Neural cell (in vitro differentiated cells): ENCODE results near the gene TMED8. TPM values are rescaled to one million over a fixed set of nuclear protein-coding genes. Genes with fewer than 3 reads are reported as not detected.

Source experiments
- H2AFZ ChIP-seq: fragments of 200-600, 300-800 bp; sonication (generic), shearing (Covaris generic); 2 replicates; pipeline ENCODE4 v1.6.0; 2014; ENCODE audit warnings: low read depth, mild to moderate bottlenecking, antibody characterized with exemption, low read length, moderate library complexity
- H3F3A ChIP-seq: fragments of 200-600 bp; shearing (Covaris generic); 2 replicates; pipeline ENCODE4 v1.6.1; 2016; ENCODE audit warnings: mild to moderate bottlenecking, moderate library complexity, mixed read lengths, antibody characterized with exemption, low read length; ENCODE audit not compliant: insufficient read depth, poor library complexity, severe bottlenecking
- H3K27ac ChIP-seq: fragments of 200-600, 300-800 bp; sonication (generic), shearing (Covaris generic); 2 replicates; pipeline ENCODE4 v1.5.1; 2014; ENCODE audit warnings: mild to moderate bottlenecking, low read length, moderate library complexity
- H3K27me3 ChIP-seq: fragments of 300-800, 200-600 bp; sonication (generic), shearing (Covaris generic); 2 replicates; pipeline ENCODE4 v1.6.0; 2014; ENCODE audit warnings: mild to moderate bottlenecking, low read depth, low read length, moderate library complexity; ENCODE audit not compliant: insufficient read depth
- H3K36me3 ChIP-seq: fragments of 300-800, 200-600 bp; sonication (generic), shearing (Covaris generic); 2 replicates; pipeline ENCODE4 v1.5.1; 2014; ENCODE audit warnings: mild to moderate bottlenecking, antibody characterized with exemption, low read length, moderate library complexity; ENCODE audit not compliant: insufficient read depth
- H3K4me2 ChIP-seq: fragments of 300-800, 200-600 bp; sonication (generic), shearing (Covaris generic); 2 replicates; pipeline ENCODE4 v1.6.0; 2014; ENCODE audit warnings: mild to moderate bottlenecking, low read length
- H3K4me3 ChIP-seq: fragments of 300-800, 200-600 bp; sonication (generic), shearing (Covaris generic); 2 replicates; pipeline ENCODE4 v1.5.1; 2014; ENCODE audit warnings: mild to moderate bottlenecking, low read length, moderate library complexity
- H3K79me2 ChIP-seq: fragments of 200-600 bp; shearing (Covaris generic); replicated peaks from 2 replicates; pipeline ENCODE4 v1.6.0; 2014; ENCODE audit warnings: mild to moderate bottlenecking, low read length, moderate library complexity; ENCODE audit not compliant: insufficient read depth
- H3K9ac ChIP-seq: fragments of 300-800, 200-600 bp; sonication (generic), shearing (Covaris generic); 2 replicates; pipeline ENCODE4 v1.6.1; 2016; ENCODE audit warnings: mild to moderate bottlenecking, low read length, mixed read lengths
- H3K9me2 ChIP-seq: fragments of 200-600 bp; shearing (Covaris generic); 2 replicates; pipeline ENCODE4 v1.6.1; 2016; ENCODE audit warnings: mild to moderate bottlenecking, low read length, mixed read lengths; ENCODE audit not compliant: insufficient read depth
- H3K9me3 ChIP-seq: fragments of 200-600, 300-800 bp; sonication (generic), shearing (Covaris generic); 2 replicates; pipeline ENCODE4 v1.6.1; 2016; ENCODE audit warnings: mild to moderate bottlenecking, mixed run types, low read length, moderate library complexity, mixed read lengths
- H4K20me1 ChIP-seq: fragments of 200-600 bp; shearing (Covaris generic); 2 replicates; pipeline ENCODE4 v1.6.1; 2016; ENCODE audit warnings: mild to moderate bottlenecking, mixed run types; ENCODE audit not compliant: insufficient read depth
- EP300 ChIP-seq: fragments of 450-650 bp; conservative IDR thresholded peaks from 2 replicates; pipeline ENCODE4 v1.6.1; 2014; ENCODE audit warnings: antibody characterized with exemption, mild to moderate bottlenecking, moderate library complexity; ENCODE audit not compliant: poor library complexity, severe bottlenecking
- EZH2 ChIP-seq: fragments of 200-600, 300-800 bp; shearing (Covaris generic), sonication (generic); IDR thresholded peaks from 2 replicates; pipeline ENCODE4 v1.6.1; 2014; ENCODE audit warnings: antibody characterized with exemption, low read length, borderline replicate concordance, mild to moderate bottlenecking; ENCODE audit not compliant: insufficient read depth, poor library complexity, severe bottlenecking
- MXI1 ChIP-seq: fragments of 450-650 bp; conservative IDR thresholded peaks from 2 replicates; pipeline ENCODE4 v1.6.1; 2014; ENCODE audit warnings: antibody characterized with exemption, mild to moderate bottlenecking; ENCODE audit not compliant: poor library complexity, severe bottlenecking
- POLR2AphosphoS5 ChIP-seq: IDR thresholded peaks from 2 replicates; pipeline ENCODE4 v1.6.1; 2012
- RAD21 ChIP-seq: fragments of 450-650 bp; conservative IDR thresholded peaks from 2 replicates; pipeline ENCODE4 v1.6.1; 2014; ENCODE audit warnings: antibody characterized with exemption, mild to moderate bottlenecking, moderate library complexity
- REST ChIP-seq: IDR thresholded peaks from 2 replicates; pipeline ENCODE4 v1.6.1; 2012; ENCODE audit warnings: borderline replicate concordance
- SMC3 ChIP-seq: fragments of 450-650 bp; conservative IDR thresholded peaks from 2 replicates; pipeline ENCODE4 v1.6.1; 2014; ENCODE audit warnings: antibody characterized with exemption, mild to moderate bottlenecking, moderate library complexity; ENCODE audit not compliant: poor library complexity
- TAF1 ChIP-seq: IDR thresholded peaks from 2 replicates; pipeline ENCODE4 v1.6.1; 2012; ENCODE audit warnings: low read depth
- polyA plus RNA-seq: library from polyadenylated mRNA; depleted of rRNA; stranded (reverse); fragments of >200 nt; gene quantifications from 2 replicates; pipeline ENCODE4 v1.2.3, GENCODE V29; 2014
- TF ChIP-seq, protein P1 (sequence below): fragments of 450-650 bp; IDR thresholded peaks from 2 replicates; pipeline ENCODE4 v1.5.1; 2014; ENCODE audit warnings: antibody characterized with exemption, mild to moderate bottlenecking, moderate library complexity; ENCODE audit not compliant: poor library complexity, severe bottlenecking

Gene TMED8
- polyA plus RNA-seq, 1 donor from 2014 or later: 16.5 TPM

DNA sequence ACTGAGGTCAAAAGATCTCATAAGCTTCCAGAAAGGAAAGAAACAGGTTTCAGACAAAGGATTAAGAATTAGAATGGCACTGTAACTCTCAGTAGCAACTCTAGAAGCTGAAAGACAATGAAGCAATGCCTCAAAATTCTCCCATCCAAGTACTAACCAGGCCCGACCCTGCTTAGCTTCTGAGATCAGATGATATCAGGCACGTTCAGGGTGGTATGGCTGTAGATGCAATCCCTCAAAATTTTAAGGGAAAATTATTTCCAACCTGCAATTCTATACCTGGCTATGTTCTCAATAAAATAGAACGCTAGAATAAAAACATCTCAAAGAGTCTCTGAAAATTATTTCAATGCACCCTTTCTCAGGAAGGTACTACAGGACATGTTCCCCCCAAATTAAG, 26.9 kb upstream of the TMED8 start:
- Histone ChIP-seq H3F3A (no peaks in the 10 kb centered on the region), H3K4me3 (no peak overlapping the region), H3K9me3 (no peaks in the 10 kb centered on the region), H3K4me2 (no peak overlapping the region), H2AFZ (no peak overlapping the region), H3K9ac (no peak overlapping the region), H3K36me3 (no peaks in the 10 kb centered on the region), H4K20me1 (no peaks in the 10 kb centered on the region), H3K79me2 (no peaks in the 10 kb centered on the region), H3K9me2 (no peaks in the 10 kb centered on the region), H3K27ac (no peak overlapping the region), H3K27me3 (no peaks in the 10 kb centered on the region)
- TF ChIP-seq RAD21 (no peak), EP300 (no peak), EZH2 (no peak), TAF1 (no peak), SMC3 (no peak), REST (no peak), MXI1 (no peak)

DNA sequence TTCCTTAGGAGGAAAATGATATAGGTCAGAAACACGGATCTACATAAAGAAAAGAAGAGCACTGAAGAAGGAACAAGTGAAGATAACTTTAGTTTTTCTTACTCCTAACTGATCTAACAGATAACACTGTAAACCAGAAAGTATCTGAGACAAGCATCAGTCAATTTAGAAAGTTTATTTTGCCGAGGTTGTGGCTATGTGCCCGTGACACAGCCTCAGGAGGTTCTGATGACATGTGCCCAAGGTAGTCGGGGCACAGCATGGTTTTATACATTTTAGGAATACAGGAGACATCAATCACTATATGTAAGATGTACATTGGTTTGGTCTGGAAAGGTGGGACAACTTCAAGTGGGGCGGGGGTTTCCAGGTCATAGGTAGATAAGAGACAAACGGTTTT, 23.3 kb upstream of the TMED8 start:
- Histone ChIP-seq H3K27me3 (no peaks in the 10 kb centered on the region), H3K9ac (no peak overlapping the region), H3K9me2 (no peaks in the 10 kb centered on the region), H2AFZ (no peak overlapping the region), H3K9me3 (no peaks in the 10 kb centered on the region), H3K36me3 (no peaks in the 10 kb centered on the region), H3F3A (no peaks in the 10 kb centered on the region), H3K4me2 (no peak overlapping the region), H3K27ac (no peak overlapping the region), H3K4me3 (no peak overlapping the region), H4K20me1 (no peaks in the 10 kb centered on the region), H3K79me2 (no peaks in the 10 kb centered on the region)
- no peak for TF ChIP-seq MXI1
- TF ChIP-seq, protein P1, sequence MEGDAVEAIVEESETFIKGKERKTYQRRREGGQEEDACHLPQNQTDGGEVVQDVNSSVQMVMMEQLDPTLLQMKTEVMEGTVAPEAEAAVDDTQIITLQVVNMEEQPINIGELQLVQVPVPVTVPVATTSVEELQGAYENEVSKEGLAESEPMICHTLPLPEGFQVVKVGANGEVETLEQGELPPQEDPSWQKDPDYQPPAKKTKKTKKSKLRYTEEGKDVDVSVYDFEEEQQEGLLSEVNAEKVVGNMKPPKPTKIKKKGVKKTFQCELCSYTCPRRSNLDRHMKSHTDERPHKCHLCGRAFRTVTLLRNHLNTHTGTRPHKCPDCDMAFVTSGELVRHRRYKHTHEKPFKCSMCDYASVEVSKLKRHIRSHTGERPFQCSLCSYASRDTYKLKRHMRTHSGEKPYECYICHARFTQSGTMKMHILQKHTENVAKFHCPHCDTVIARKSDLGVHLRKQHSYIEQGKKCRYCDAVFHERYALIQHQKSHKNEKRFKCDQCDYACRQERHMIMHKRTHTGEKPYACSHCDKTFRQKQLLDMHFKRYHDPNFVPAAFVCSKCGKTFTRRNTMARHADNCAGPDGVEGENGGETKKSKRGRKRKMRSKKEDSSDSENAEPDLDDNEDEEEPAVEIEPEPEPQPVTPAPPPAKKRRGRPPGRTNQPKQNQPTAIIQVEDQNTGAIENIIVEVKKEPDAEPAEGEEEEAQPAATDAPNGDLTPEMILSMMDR: no peak
- no peak for TF ChIP-seq REST
- no peak for TF ChIP-seq EZH2
- TF ChIP-seq EP300: no peak
- TF ChIP-seq RAD21: no peak
- no peak for TF ChIP-seq TAF1
- TF ChIP-seq POLR2AphosphoS5: no peak
- no peak for TF ChIP-seq SMC3
